ENCODE data around the gene CASK.

DNA sequence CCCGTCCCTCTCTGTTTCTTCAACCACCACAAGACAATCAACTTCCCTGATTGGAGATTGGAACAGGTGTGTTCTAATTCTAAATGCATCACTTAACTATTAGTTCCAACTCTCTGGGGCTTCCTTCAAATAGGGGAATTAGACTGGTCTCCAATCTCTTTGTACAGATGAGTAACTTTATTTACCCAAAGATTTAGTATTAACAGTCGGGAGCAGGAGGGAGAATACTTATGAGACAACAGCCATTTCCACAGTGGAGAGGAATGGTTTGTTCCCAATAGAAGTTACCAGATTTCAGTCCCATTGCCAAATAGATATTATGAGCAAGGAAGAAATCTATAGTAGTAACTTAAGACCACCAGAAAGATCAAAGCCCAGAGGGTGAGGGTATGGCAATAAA lies 46.2 kb downstream of the CASK start:
- TF ChIP-seq ZNF333 (CRISPR knock-in tag; IDR thresholded peaks at IDR 0.05; ENCODE audit: borderline replicate concordance) (no peak), NFE2L1 (CRISPR knock-in tag; IDR thresholded peaks at IDR 0.05; ENCODE audit: borderline replicate concordance) (no peak), EHMT2 (IDR thresholded peaks at IDR 0.05; ENCODE audit: borderline replicate concordance, low read depth, low read length) (no peak), ZNF589 (CRISPR knock-in tag; conservative IDR thresholded peaks at IDR 0.05) (no peak), ELF4 (CRISPR knock-in tag; IDR thresholded peaks at IDR 0.05; ENCODE audit: borderline replicate concordance) (no peak), POLR2AphosphoS5 (IDR thresholded peaks at IDR 0.05; ENCODE audit: low read depth, low read length) (no peak), RNF2 (conservative IDR thresholded peaks at IDR 0.05; ENCODE audit: low read depth) (no peak)
- TF ChIP-seq, protein P1, sequence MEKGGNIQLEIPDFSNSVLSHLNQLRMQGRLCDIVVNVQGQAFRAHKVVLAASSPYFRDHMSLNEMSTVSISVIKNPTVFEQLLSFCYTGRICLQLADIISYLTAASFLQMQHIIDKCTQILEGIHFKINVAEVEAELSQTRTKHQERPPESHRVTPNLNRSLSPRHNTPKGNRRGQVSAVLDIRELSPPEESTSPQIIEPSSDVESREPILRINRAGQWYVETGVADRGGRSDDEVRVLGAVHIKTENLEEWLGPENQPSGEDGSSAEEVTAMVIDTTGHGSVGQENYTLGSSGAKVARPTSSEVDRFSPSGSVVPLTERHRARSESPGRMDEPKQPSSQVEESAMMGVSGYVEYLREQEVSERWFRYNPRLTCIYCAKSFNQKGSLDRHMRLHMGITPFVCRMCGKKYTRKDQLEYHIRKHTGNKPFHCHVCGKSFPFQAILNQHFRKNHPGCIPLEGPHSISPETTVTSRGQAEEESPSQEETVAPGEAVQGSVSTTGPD (CRISPR knock-in tag; IDR thresholded peaks at IDR 0.05): no peak
- TF ChIP-seq, protein P2, sequence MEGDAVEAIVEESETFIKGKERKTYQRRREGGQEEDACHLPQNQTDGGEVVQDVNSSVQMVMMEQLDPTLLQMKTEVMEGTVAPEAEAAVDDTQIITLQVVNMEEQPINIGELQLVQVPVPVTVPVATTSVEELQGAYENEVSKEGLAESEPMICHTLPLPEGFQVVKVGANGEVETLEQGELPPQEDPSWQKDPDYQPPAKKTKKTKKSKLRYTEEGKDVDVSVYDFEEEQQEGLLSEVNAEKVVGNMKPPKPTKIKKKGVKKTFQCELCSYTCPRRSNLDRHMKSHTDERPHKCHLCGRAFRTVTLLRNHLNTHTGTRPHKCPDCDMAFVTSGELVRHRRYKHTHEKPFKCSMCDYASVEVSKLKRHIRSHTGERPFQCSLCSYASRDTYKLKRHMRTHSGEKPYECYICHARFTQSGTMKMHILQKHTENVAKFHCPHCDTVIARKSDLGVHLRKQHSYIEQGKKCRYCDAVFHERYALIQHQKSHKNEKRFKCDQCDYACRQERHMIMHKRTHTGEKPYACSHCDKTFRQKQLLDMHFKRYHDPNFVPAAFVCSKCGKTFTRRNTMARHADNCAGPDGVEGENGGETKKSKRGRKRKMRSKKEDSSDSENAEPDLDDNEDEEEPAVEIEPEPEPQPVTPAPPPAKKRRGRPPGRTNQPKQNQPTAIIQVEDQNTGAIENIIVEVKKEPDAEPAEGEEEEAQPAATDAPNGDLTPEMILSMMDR (CRISPR knock-in tag; IDR thresholded peaks at IDR 0.05): no peak
- TF ChIP-seq, protein P3, sequence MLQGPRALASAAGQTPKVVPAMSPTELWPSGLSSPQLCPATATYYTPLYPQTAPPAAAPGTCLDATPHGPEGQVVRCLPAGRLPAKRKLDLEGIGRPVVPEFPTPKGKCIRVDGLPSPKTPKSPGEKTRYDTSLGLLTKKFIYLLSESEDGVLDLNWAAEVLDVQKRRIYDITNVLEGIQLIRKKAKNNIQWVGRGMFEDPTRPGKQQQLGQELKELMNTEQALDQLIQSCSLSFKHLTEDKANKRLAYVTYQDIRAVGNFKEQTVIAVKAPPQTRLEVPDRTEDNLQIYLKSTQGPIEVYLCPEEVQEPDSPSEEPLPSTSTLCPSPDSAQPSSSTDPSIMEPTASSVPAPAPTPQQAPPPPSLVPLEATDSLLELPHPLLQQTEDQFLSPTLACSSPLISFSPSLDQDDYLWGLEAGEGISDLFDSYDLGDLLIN (CRISPR knock-in tag; IDR thresholded peaks at IDR 0.05; ENCODE audit: borderline replicate concordance): no peak

All from HepG2 (cell line).